SK-N-SH treated with all-trans-retinoic acid at 6 μM for 48 hours (cell line): ENCODE results near the gene NECAB3.

ENCODE experiments used
- CSDC2 ChIP-seq: fragments of 250-450 bp; sonication (Bioruptor Pico); IDR thresholded peaks from 2 replicates; pipeline ENCODE4 v1.5.0; 2020; ENCODE audit warnings: mild to moderate bottlenecking, moderate library complexity
- GLIS3 ChIP-seq: fragments of 250-450 bp; sonication (Bioruptor Pico); IDR thresholded peaks from 2 replicates; pipeline ENCODE4 v1.5.0; 2020; ENCODE audit warnings: mild to moderate bottlenecking, moderate library complexity
- PPARA ChIP-seq: fragments of 250-450 bp; sonication (Bioruptor Pico); IDR thresholded peaks from 2 replicates; pipeline ENCODE4 v1.5.0; 2020; ENCODE audit warnings: mild to moderate bottlenecking, borderline replicate concordance
- TF ChIP-seq, protein P1 (sequence below): fragments of 250-450 bp; sonication (Bioruptor Pico); IDR thresholded peaks from 2 replicates; pipeline ENCODE4 v1.5.1; 2020; ENCODE audit warnings: low read depth, mild to moderate bottlenecking, moderate library complexity

DNA sequence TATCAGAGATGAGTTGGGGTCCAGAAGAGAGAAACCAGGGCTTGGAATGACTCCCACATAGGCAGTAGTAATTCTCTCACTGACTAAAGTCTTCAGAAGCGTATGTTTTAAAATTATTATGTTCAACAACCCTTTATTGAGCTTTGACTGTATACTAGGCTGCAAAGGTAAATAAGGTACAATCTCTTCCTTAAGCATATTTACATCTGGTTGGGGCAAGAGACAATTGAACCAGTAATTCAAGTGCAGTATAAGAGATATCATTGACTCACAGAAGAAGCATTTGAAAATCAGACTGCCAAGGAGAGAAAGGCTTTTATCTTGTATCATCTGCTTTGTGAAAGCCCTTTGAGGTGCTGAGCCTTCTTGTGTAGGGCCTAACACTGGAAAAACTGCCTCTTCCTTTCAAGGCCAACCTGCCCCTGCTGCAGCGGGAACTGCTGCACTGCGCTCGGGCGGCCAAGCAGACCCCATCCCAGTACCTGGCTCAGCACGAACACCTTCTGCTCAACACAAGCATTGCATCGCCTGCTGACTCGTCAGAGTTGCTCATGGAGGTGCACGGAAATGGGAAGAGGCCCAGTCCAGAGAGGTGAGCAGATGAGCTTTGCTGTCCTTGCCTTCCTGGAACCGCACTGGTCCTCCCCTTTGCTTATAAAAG is 51.4 kb downstream of the NECAB3 start:
- TF ChIP-seq CSDC2 (CRISPR knock-in tag) (no peak), GLIS3 (CRISPR knock-in tag) (no peak), PPARA (no peak)
- TF ChIP-seq, protein P1, sequence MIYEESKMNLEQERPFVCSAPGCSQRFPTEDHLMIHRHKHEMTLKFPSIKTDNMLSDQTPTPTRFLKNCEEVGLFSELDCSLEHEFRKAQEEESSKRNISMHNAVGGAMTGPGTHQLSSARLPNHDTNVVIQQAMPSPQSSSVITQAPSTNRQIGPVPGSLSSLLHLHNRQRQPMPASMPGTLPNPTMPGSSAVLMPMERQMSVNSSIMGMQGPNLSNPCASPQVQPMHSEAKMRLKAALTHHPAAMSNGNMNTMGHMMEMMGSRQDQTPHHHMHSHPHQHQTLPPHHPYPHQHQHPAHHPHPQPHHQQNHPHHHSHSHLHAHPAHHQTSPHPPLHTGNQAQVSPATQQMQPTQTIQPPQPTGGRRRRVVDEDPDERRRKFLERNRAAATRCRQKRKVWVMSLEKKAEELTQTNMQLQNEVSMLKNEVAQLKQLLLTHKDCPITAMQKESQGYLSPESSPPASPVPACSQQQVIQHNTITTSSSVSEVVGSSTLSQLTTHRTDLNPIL: no peak
